Neural progenitor cell (in vitro differentiated cells): ENCODE measurements around the gene CCDC61. TPM values are rescaled to one million over a fixed set of nuclear protein-coding genes. Genes with fewer than 3 reads are reported as not detected.

Source experiments
- DNase-seq: peaks from one replicate; pipeline ENCODE4 v3.0.0-alpha.2; 2016; ENCODE audit warnings: low spot score
- H2AFZ ChIP-seq: fragments of 200-600 bp; sonication (generic); replicated peaks from 2 replicates; pipeline ENCODE4 v1.6.1; 2016; ENCODE audit warnings: antibody characterized with exemption
- H3F3A ChIP-seq: fragments of 200-600 bp; sonication (generic); 2 replicates; pipeline ENCODE4 v1.6.1; 2016; ENCODE audit warnings: antibody characterized with exemption, low read depth
- H3K27ac ChIP-seq: fragments of 200-600 bp; sonication (generic); 2 replicates; pipeline ENCODE4 v1.5.1; 2016; ENCODE audit warnings: mild to moderate bottlenecking
- H3K27me3 ChIP-seq: fragments of 200-600 bp; sonication (generic); 2 replicates; pipeline ENCODE4 v1.6.1; 2016; ENCODE audit warnings: mild to moderate bottlenecking, moderate library complexity
- H3K36me3 ChIP-seq: fragments of 200-600 bp; sonication (generic); 2 replicates; pipeline ENCODE4 v1.5.1; 2016
- H3K4me1 ChIP-seq: fragments of 200-600 bp; sonication (generic); 2 replicates; pipeline ENCODE4 v1.6.1; 2016; ENCODE audit warnings: mixed run types
- H3K4me2 ChIP-seq: fragments of 200-600 bp; sonication (generic); 2 replicates; pipeline ENCODE4 v1.6.1; 2016
- H3K4me3 ChIP-seq: fragments of 200-600 bp; sonication (generic); 2 replicates; pipeline ENCODE4 v1.5.1; 2016
- H3K79me2 ChIP-seq: fragments of 200-600 bp; sonication (generic); 2 replicates; pipeline ENCODE4 v1.6.1; 2016; ENCODE audit warnings: low read depth
- H3K9ac ChIP-seq: fragments of 200-600 bp; sonication (generic); 2 replicates; pipeline ENCODE4 v1.6.1; 2016
- H3K9me3 ChIP-seq: fragments of 200-600 bp; sonication (generic); 2 replicates; pipeline ENCODE4 v1.5.1; 2016; ENCODE audit warnings: low read depth
- H4K20me1 ChIP-seq: fragments of 200-600 bp; sonication (generic); 2 replicates; pipeline ENCODE4 v1.6.1; 2016; ENCODE audit warnings: low read depth
- H3K27ac Mint-ChIP-seq: 3 replicates; pipeline ENCODE4 v1.8.0; 2021; ENCODE audit warnings: mixed read lengths
- H3K27me3 Mint-ChIP-seq: 2 replicates; pipeline ENCODE4 v1.8.0; 2022; ENCODE audit warnings: low read depth, mild to moderate bottlenecking, inconsistent platforms, moderate library complexity, mixed read lengths; ENCODE audit not compliant: insufficient read depth
- H3K36me3 Mint-ChIP-seq: 3 replicates; pipeline ENCODE4 v1.8.0; 2021; ENCODE audit warnings: mixed read lengths
- H3K4me1 Mint-ChIP-seq: 3 replicates; pipeline ENCODE4 v1.8.0; 2021; ENCODE audit warnings: mixed read lengths
- H3K4me3 Mint-ChIP-seq: 3 replicates; pipeline ENCODE4 v1.8.0; 2021; ENCODE audit warnings: mild to moderate bottlenecking, moderate library complexity, mixed read lengths
- H3K9me3 Mint-ChIP-seq: 3 replicates; pipeline ENCODE4 v1.8.0; 2020; ENCODE audit warnings: mixed read lengths
- EZH2 ChIP-seq: fragments of 200-600 bp; sonication (generic); IDR thresholded peaks from 2 replicates; pipeline ENCODE4 v1.6.1; 2017; ENCODE audit warnings: antibody characterized with exemption, mild to moderate bottlenecking, moderate library complexity
- EZH2phosphoT487 ChIP-seq: fragments of 200-600 bp; sonication (generic); IDR thresholded peaks from 2 replicates; pipeline ENCODE4 v1.6.1; 2017; ENCODE audit warnings: antibody characterized with exemption
- total RNA-seq: library from RNA; depleted of rRNA; stranded (reverse); fragments of >200 nt; gene quantifications from 2 replicates; pipeline ENCODE4 v1.2.3, GENCODE V29; 2015; ENCODE audit warnings: low replicate concordance
- TF ChIP-seq, protein P1 (sequence below): fragments of 200-600 bp; sonication (generic); IDR thresholded peaks from 2 replicates; pipeline ENCODE4 v1.5.1; 2017; ENCODE audit warnings: antibody characterized with exemption, mild to moderate bottlenecking

CCDC61 gene
- total RNA-seq, 1 donor from 2014 or later, result 5.7 TPM

DNA sequence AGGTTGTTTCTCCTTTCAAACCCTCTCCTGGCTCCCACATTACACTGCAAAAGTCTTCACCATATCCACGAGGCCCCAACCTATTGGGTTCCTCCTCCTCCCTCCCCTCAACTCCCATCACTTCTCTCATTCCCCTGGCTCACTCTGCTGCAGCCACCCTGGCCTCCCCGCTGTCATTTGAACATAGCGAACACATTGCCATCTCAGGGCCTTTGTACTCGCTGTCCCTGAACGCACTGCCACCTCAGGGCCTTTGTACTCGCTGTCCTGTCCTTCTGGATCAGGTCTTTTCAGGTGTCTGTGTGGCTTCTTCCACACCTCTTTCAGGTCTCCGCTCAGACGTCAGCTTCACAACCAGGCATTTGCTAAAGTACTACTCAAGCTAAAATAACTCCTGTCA, 1.7 kb downstream of the CCDC61 start:
- Histone ChIP-seq H3K27ac (no peak overlapping the region), H3K9me3 (no peaks in the 10 kb centered on the region), H2AFZ (no peak overlapping the region), H3K27me3 (peaks cover 7% of the 10 kb centered on the region), H3K4me3 (no peak overlapping the region), H3K9ac (no peak overlapping the region), H3K4me2 (no peak overlapping the region), H3F3A (peaks cover 20% of the 10 kb centered on the region), H3K36me3 (no peaks in the 10 kb centered on the region), H3K4me1 (peaks cover 11% of the 10 kb centered on the region), H3K79me2 (peaks cover 23% of the 10 kb centered on the region), H4K20me1 (peaks cover 14% of the 10 kb centered on the region)
- no peak overlapping the region for H3K27ac Mint-ChIP-seq
- DNase-seq, result no peak
- H3K27me3 Mint-ChIP-seq, result peaks cover 15% of the 10 kb centered on the region
- peaks cover 32% of the 10 kb centered on the region for H3K4me1 Mint-ChIP-seq
- no peaks in the 10 kb centered on the region for H3K36me3 Mint-ChIP-seq
- no peak for TF ChIP-seq EZH2phosphoT487
- TF ChIP-seq EZH2, result no peak
- TF ChIP-seq, protein P1, sequence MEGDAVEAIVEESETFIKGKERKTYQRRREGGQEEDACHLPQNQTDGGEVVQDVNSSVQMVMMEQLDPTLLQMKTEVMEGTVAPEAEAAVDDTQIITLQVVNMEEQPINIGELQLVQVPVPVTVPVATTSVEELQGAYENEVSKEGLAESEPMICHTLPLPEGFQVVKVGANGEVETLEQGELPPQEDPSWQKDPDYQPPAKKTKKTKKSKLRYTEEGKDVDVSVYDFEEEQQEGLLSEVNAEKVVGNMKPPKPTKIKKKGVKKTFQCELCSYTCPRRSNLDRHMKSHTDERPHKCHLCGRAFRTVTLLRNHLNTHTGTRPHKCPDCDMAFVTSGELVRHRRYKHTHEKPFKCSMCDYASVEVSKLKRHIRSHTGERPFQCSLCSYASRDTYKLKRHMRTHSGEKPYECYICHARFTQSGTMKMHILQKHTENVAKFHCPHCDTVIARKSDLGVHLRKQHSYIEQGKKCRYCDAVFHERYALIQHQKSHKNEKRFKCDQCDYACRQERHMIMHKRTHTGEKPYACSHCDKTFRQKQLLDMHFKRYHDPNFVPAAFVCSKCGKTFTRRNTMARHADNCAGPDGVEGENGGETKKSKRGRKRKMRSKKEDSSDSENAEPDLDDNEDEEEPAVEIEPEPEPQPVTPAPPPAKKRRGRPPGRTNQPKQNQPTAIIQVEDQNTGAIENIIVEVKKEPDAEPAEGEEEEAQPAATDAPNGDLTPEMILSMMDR, result no peak
- H3K9me3 Mint-ChIP-seq, result no peaks in the 10 kb centered on the region
- no peak overlapping the region for H3K4me3 Mint-ChIP-seq

DNA sequence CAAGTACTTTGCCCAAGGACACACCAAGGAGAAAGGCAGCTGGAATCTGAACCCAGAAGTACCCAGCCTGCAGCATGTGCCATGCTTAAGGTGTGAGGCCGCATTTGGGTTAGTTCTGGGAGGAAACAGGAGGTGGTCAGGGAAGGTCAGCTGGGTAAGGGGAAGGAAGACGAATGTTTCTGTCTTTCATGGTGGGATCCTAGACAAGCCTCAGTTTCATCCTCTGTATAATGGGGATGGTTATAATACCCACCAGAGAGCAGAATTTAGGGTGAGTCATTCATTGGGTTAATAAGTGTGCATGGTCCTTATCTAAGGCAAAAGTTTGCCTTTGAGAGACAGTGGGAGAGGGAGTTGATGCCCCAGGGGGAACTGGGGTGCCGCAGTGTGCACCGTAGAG, 3.6 kb downstream of the CCDC61 start:
- peak overlapping the region; percentile 65 for H3K4me3 Mint-ChIP-seq
- no peak overlapping the region for H3K4me3 ChIP-seq
- peaks cover 15% of the 10 kb centered on the region for H3F3A ChIP-seq
- H4K20me1 ChIP-seq, result peaks cover 14% of the 10 kb centered on the region
- peaks cover 11% of the 10 kb centered on the region for H3K4me1 ChIP-seq
- TF ChIP-seq, protein P1, result no peak
- no peak for TF ChIP-seq EZH2phosphoT487
- TF ChIP-seq EZH2, result no peak
- H3K36me3 ChIP-seq, result no peaks in the 10 kb centered on the region
- H3K9me3 Mint-ChIP-seq, result no peaks in the 10 kb centered on the region
- H3K27me3 ChIP-seq, result peaks cover 7% of the 10 kb centered on the region
- no peaks in the 10 kb centered on the region for H3K36me3 Mint-ChIP-seq
- DNase-seq, result no peak
- H2AFZ ChIP-seq, result no peak overlapping the region
- H3K4me2 ChIP-seq, result no peak overlapping the region
- peaks cover 25% of the 10 kb centered on the region for H3K79me2 ChIP-seq
- H3K27me3 Mint-ChIP-seq, result peaks cover 15% of the 10 kb centered on the region
- peaks cover 32% of the 10 kb centered on the region for H3K4me1 Mint-ChIP-seq
- H3K9ac ChIP-seq, result no peak overlapping the region
- no peak overlapping the region for H3K27ac Mint-ChIP-seq
- no peak overlapping the region for H3K27ac ChIP-seq
- H3K9me3 ChIP-seq, result no peaks in the 10 kb centered on the region

DNA sequence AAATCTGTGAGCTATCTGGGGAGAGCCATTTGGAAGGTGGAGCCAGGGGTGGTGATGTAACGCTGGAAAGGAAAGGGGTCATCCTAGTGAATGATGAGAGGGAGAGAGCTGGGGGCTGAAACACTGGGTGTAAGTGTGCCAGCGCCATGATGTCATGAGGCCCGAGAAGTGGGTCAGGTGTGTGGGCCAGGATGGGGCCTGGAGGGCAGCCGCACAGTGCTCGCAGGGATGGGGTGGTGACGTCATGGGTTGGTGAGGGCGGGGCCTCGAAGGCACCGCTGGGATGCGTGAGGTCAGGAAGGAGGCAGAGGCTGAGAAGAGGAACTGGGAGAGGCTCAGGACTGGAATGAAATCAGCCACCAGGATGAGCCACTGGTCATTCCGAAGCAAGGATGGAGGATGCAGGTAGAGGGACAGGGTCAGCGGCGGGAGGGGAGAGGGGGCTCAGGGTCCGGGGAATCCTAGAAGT, 4.4 kb downstream of the CCDC61 start:
- peaks cover 15% of the 10 kb centered on the region for H3K27me3 Mint-ChIP-seq
- Histone ChIP-seq H3K9ac (no peak overlapping the region), H3K4me1 (peaks cover 11% of the 10 kb centered on the region), H3K36me3 (no peaks in the 10 kb centered on the region), H3K4me2 (peak overlapping the region; percentile 96), H4K20me1 (peaks cover 14% of the 10 kb centered on the region), H3K9me3 (no peaks in the 10 kb centered on the region), H2AFZ (no peak overlapping the region), H3K4me3 (peak overlapping the region; percentile 66), H3K27ac (no peak overlapping the region), H3K79me2 (peaks cover 25% of the 10 kb centered on the region), H3F3A (peaks cover 15% of the 10 kb centered on the region), H3K27me3 (peaks cover 7% of the 10 kb centered on the region)
- peak overlapping the region; percentile 59 for H3K27ac Mint-ChIP-seq
- H3K4me1 Mint-ChIP-seq, result peaks cover 32% of the 10 kb centered on the region
- DNase-seq, result peak; percentile 78
- TF ChIP-seq, protein P1, result no peak
- TF ChIP-seq EZH2phosphoT487, result no peak
- TF ChIP-seq EZH2, result no peak
- H3K4me3 Mint-ChIP-seq, result peak overlapping the region; percentile 85
- H3K9me3 Mint-ChIP-seq, result no peaks in the 10 kb centered on the region
- no peaks in the 10 kb centered on the region for H3K36me3 Mint-ChIP-seq
